RCC 7860 (cell line): ENCODE measurements around the gene PPM1G.

ENCODE experiments used
- DNase-seq: peaks from one replicate; pipeline ENCODE4 v3.0.0-alpha.2; 2015; ENCODE audit warnings: low spot score
- FAIRE-seq: peaks from 2 replicates; lab custom pipeline; 2012; peaks lifted over from hg19 to GRCh38; lab: Jason Lieb, UNC

Gene PPM1G

GRCh38 chr2:27336173-27336572 lies 73.2 kb downstream of the PPM1G start:
- DNase-seq (no peak), FAIRE-seq (no peak)

- no peak for DNase-seq
- FAIRE-seq: no peak
Observed at GRCh38 chr2:27335311-27335710, 74.1 kb downstream of the PPM1G start.
